ENCODE results near the gene SGIP1.

- TF ChIP-seq CTCF (IDR thresholded peaks at IDR 0.05; ENCODE audit: extremely low read depth in 1 of 2, insufficient read depth in 1 of 2, low read depth in 1 of 2, low read length in 2 of 2) (no peak), POLR2AphosphoS5 (IDR thresholded peaks at IDR 0.05; ENCODE audit: insufficient read depth, low read depth, low read length) (no peak), EZH2 (IDR thresholded peaks at IDR 0.05; ENCODE audit: borderline replicate concordance, low read depth, low read length, severe bottlenecking) (no peak), JUN (IDR thresholded peaks at IDR 0.05; ENCODE audit: borderline replicate concordance, insufficient read depth, insufficient read length, low read depth) (no peak)
Observed at GRCh38 chr1:66535061-66535460, 1.1 kb downstream of the SGIP1 start.
